Posterior cingulate gyrus (tissue), 11 donors: ENCODE results near the gene LGI2.

Experiments
- DNase-seq, 10 donors: peaks; one replicate each; pipeline versions ENCODE4 v3.0.0 to v3.0.0-alpha.2; 2020 to 2021; ENCODE audit warnings: mixed read lengths in 3 of 10
- intact Hi-C: fragments of 100-400 bp; cut with DNase I; formaldehyde crosslinking; loops from one replicate; pipeline ENCODE4 v1.15.1; 2023

Gene LGI2

GRCh38 chr4:24968992-24969391 is 61.8 kb downstream of the LGI2 start:
- DNase-seq, result no peak
- intact Hi-C loops, result no loop called here

GRCh38 chr4:24968278-24968677 is 62.5 kb downstream of the LGI2 start:
- intact Hi-C loops, result no loop called here

GRCh38 chr4:24967346-24967745 is 63.4 kb downstream of the LGI2 start:
- intact Hi-C loops, result no loop called here
- no peak for DNase-seq

More at GRCh38 chr4:24968278-24968677, 62.5 kb downstream of the LGI2 start:
- no peak for DNase-seq

- intact Hi-C loops, result no loop called here
- DNase-seq, result no peak
These were observed 64.7 kb downstream of the LGI2 start for GRCh38 chr4:24966076-24966475.

- intact Hi-C loops, result no loop called here
These were observed 65.1 kb downstream of the LGI2 start for GRCh38 chr4:24965627-24966026.

GRCh38 chr4:24963277-24963676 is 67.5 kb downstream of the LGI2 start:
- intact Hi-C loops, result no loop called here
- DNase-seq, result no peak

More at GRCh38 chr4:24965627-24966026, 65.1 kb downstream of the LGI2 start:
- no peak for DNase-seq

GRCh38 chr4:24957886-24958285 is 72.9 kb downstream of the LGI2 start:
- intact Hi-C loops, result no loop called here
- no peak for DNase-seq

- intact Hi-C loops, result no loop called here
These were observed 74.0 kb downstream of the LGI2 start for GRCh38 chr4:24956763-24957162.

GRCh38 chr4:24956091-24956490 is 74.7 kb downstream of the LGI2 start:
- DNase-seq, result no peak
- intact Hi-C loops, result no loop called here

More at GRCh38 chr4:24956763-24957162, 74.0 kb downstream of the LGI2 start:
- no peak for DNase-seq

GRCh38 chr4:24952667-24953066 is 78.1 kb downstream of the LGI2 start:
- intact Hi-C loops, result no loop called here
- no peak for DNase-seq

- DNase-seq, result no peak
- intact Hi-C loops, result no loop called here
These were observed 80.8 kb downstream of the LGI2 start for GRCh38 chr4:24949970-24950369.
